NOMO-1 (cell line): Measurements from ENCODE around the gene NELFCD.
"Not testable (repeated sequence)": the region's sequence is repeated elsewhere in the genome, so short reads cannot be mapped to it uniquely, and the experiment has no call there.

Experiments
- DNase-seq, 2 experiments: peaks; one replicate each; lab custom pipeline; 2025; ENCODE audit not compliant: unreplicated experiment in 2 of 2; lab: John Stamatoyannopoulos, UW

NELFCD gene

DNA sequence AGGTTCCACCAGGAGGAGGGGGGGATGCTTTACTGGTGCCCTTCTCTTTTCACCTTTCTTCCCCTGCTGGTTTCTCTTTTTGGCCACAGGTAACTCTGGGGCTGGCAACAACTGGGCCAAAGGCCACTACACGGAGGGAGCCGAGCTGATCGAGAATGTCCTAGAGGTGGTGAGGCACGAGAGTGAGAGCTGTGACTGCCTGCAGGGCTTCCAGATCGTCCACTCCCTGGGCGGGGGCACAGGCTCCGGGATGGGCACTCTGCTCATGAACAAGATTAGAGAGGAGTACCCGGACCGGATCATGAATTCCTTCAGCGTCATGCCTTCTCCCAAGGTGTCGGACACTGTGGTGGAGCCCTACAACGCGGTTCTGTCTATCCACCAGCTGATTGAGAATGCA is 42.6 kb downstream of the NELFCD start:
- DNase-seq = no peak

DNA sequence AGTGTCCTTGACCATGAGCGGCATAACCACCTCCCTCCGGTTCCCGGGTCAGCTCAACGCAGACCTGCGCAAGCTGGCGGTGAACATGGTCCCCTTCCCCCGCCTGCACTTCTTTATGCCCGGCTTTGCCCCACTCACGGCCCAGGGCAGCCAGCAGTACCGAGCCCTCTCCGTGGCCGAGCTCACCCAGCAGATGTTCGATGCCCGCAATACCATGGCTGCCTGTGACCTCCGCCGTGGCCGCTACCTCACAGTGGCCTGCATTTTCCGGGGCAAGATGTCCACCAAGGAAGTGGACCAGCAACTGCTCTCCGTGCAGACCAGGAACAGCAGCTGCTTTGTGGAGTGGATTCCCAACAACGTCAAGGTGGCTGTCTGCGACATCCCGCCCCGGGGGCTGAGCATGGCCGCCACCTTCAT is 43.1 kb downstream of the NELFCD start:
- DNase-seq = no peak

DNA sequence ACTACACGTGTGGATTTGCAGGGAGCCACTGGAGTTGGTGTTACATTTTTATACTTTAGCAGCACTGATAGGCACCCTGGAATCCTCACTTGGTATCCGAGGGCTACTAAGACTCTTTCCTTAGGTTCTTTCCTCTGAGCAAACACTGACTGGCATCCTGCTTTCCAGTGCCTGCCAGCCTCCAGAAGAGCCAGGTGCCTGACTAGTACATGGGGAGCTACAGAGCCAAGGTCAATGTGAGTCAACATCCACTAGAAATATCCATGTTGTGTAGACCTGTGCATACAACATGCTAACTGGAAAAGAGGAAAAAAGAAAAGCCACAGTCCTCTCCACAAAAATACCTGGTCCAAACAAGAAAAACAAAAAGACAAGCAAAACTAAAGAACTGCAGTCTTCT is 44.0 kb downstream of the NELFCD start:
- DNase-seq = no peak

DNA sequence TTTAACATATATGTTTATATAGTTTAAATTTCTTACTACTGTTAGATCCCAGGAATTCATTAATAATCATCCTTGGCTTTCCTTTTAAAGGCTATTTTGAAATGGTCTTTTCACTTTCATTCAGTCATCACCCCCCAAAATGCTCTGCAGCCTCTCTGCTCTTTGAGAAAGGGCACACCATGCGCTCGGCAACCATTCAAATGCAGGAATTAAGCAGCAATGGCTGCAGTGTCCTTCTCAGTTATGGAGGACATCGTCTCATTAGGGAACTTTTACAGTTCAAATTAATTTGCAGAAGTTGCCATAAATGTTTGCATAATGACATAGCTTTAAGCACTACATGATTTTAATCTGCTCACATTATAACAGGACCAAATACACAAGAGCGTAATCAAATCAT is 44.5 kb downstream of the NELFCD start:
- no peak for DNase-seq

DNA sequence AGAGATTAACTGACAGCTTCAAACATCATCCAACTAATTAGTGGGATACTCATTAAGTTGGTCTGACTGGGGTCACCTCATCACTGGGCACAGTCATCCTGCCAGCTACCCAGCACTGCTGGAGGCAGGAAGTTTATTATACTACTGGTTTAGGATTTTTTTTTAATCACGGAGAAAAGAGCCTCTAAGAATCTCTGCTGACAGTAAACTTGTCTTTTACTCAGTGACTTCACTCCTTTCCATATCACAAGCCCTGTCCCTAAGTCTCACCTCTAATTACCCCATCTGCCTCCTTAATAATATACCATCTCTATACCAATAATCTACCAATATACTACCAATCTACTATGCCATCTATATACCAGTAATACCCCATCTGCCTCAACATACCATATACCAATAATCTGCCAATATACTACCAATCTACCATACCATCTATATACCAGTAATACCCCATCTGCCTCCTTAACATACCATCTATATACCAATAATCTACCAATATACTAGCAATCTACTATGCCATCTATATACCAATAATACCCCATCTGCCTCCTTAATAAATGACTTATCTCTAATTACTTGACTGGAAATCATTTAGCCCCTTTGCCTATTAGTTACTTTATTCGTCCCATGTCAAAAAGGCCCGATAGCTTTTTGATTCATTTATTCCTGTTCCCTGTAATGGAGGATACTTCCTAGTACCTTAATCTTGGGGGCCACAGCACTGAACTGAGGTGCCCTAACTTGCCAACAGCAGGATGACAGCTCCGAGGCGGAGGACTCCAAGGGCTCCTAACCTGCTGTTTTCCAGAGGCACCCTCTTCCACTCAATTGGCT is 46.1 kb downstream of the NELFCD start:
- no peak for DNase-seq

DNA sequence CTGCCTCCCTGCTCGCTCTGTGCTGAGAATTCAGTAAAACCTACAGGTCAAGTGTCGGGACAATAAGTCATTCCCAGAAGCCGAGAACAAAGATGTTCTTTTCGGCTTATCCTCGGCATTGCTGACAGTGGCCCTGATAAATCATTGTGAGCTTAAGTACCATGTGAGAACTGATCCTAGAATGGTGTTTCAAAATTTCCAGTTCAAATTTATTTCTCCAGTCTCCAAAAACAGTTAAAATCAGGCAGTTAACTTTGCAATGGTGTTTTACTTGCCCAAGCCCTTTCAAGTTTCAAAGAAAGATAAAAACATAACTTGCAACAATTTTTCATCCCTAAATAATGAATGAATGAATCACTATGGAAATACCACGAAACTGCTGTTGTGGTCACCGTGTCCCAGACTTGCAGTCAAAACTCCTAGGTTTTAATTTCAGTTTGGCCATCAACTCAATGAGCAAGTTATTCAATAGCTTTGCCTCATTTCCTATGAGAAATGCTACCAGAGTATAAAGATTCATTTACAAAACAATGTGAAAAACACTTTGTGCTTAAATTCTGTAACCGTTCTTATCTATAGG is 46.8 kb downstream of the NELFCD start:
- no peak for DNase-seq

DNA sequence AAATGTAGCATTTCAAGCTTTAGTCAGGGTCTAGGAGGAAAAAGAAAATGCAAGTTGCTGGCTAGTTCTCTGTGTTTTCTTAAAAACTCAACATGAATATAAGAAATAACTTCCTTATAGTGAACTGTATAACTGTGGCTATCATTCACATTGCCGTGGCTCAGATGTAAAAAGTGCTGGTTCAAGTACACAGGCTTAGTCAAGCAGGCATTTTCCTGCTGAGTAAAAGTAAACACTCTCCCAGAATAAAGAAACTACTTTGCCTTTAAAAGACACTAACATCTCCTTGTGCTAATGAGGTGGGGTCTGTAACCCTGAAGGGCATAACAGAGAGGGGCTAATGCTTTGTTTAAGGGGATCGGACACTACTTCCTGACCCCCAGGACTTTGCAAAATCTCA is 47.8 kb downstream of the NELFCD start:
- DNase-seq = no peak

DNA sequence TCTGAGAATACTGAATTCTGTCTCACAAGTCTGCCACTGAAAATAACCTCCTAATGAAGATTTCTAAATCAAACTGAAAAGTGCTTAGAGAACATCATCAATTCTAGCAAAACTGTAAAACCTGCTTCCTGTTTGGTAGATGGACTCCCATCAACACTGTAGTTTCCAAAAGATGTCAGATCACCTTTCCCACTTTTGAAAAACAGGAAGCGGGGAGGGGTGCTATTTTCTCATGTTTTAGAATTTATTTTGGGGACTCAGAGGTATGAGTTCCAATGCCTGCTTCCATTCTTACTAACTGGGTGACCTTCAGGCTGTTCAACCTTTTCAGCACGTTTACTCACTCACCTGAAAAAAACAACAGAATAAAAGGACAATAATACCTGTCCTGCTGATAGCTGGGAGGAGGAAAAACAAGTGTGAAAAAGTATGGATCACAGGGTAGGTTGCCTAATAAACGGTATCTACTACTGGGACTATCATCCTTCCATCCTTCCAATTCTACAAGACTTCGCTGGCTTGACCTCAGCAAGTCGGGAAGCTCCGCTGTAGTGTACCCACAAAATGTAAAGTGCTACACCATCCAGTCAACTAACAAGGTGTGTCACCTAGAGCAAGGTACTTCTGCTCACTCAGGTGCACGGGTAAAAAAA is 50.0 kb downstream of the NELFCD start:
- DNase-seq = no peak

DNA sequence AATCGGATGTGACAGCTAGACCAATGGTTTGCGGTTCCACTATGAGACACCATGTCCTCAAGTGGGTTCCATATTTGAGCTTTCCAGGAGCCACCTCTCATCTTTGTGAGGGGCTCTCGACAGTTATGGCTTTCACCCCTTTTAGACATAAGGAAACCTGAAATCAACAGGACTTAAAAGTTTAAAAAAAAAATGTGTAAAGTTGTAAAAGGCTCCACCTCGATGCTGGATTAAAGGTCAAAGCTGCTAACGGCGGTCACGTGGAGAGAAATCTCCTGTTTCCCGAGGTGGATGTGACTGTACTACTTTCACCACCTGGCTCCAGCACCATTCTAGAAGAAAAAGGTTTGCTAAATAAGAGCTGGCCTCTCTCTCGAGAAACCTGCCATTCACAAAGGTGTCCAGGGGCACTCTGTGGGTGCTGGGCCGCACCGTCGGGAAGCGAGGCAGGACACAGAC is 50.5 kb downstream of the NELFCD start:
- no peak for DNase-seq

DNA sequence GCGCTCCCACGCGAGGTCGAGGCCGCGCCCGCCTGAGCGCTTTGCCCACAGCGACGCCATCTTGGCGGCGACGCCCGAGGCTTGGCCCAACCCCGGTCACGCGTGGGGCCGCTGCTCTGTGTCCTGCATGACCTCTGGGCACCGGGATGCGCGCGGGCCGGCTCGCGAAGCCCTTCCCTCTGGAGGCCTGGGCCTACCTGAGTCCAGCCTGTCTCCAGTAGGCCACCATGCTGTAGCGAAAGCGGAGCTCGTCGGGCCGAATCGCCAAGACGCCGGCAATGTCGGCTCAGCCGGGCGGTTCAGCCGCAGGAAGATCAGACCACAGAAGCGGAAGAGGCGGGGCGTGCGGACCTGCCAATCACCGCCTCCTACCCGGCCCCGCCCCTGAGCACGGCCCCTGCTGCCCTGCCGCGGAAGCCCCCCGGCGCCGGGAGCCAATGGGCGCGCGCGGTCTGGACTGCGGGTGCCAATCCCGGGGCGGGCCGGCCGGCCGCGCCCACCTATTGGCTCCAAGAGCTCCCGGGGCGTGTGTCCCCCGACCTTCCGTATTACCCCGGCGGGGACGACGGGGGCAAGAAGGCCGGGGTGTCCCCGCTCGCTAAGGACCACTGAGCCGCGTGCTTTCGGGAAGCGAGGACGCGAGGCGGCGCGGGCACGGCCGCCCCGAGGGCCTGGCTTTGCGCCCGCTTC is 51.1 kb downstream of the NELFCD start, which contains the start of gene ATP5F1E:
Gene ATP5F1E (minus strand): TSS at position 313 of the 690 bp plus-strand sequence. CDS start 84 bp downstream, at position 229.
- DNase-seq = peak; percentile 96 to 99

DNA sequence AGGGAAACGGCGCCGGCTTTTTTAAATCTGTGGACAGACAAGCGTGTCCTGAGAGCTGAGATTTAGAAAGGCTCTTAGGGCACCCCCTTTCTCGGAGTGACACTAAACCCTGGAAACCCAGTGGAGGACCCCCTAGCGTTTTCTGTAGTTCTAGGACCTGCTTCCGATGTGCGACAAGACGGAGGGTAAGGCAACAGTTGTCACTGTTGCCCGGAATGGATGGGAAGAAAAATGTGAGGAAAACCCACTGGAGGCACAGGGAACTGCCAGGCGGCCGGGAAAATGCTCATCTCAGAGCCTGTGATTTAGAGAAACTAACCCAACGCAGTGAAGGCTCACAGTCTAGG is 51.6 kb downstream of the NELFCD start:
- no peak for DNase-seq

DNA sequence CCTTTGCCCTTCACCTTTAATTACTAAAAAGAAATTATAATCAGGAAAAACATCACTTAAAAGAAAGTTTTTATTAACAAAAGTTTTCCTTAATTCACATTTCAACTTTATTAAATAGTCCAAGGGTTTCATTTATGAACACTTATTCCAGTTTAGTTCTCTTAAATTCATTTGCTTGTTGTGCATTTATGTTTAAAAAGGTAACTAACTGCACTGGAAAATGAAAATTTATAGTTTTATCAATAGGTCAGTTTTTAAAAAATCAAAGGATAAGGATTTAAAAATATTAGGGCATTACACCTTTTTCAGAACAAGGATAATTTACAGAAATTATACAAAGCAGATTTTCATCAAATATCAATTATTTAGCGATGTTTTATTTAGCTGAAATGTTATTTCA is 52.0 kb downstream of the NELFCD start:
- no peak for DNase-seq

DNA sequence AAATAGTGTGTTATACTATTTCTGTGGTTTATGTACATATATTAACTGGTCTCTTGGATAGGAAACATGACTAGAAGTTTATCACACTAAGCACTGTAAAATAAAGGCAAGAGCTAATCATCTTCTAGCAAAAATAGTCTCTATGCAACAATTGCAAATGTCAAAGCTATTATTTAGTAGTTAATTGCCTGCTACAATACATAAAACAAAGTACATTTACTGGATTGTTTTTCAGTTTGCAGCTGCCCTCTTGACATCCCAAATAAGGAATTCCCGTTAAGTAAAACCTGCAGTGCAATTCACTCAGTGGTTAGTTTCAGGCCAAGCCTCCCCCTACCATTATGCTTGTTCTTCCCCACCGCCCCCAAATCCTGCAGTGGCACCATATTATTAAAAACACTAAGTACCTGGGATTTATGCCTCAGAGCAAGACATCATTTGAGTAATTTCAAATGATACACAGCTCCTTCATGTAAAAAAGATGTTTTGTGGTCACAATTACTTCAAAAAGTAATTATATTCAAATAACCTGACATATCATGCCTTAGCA is 52.6 kb downstream of the NELFCD start:
- DNase-seq = no peak

DNA sequence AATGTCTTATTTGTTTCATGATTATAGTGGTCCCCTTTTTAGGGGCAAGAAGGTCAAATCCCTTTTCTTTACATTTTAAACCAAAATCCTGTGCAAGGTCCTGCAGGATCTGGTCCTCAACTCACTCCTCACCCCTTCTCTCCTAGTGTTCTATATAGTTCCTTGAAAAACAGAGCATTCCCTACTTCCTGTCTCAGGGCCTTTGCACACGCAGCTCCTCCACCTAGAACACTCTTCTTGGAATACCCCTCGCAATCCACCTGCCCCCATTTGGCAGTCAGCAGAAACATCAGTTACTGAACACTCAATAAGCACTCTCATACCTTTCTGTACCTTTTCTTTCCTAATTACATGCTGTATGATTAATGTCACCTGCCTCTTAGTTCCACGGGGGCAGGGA is 54.3 kb downstream of the NELFCD start:
- no peak for DNase-seq

DNA sequence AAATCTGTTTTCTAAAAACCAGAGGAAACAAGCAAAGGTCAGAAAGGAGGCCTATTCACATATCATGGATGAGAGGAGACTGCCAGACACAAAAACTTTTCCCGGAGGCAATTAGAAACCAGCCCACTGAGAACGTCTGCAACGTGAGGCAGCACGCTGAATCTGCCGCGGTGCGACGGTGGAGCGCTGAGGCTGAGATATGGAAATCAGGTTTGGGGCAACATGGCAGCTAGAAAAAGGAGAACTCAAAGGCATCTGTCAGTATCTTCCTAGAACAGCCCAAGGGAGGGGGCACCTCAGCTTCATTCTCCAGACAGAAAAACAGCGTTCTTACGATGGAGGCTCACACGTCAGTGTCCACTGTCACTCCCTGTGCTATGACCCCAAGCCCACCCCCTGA is 56.3 kb downstream of the NELFCD start:
- no peak for DNase-seq

DNA sequence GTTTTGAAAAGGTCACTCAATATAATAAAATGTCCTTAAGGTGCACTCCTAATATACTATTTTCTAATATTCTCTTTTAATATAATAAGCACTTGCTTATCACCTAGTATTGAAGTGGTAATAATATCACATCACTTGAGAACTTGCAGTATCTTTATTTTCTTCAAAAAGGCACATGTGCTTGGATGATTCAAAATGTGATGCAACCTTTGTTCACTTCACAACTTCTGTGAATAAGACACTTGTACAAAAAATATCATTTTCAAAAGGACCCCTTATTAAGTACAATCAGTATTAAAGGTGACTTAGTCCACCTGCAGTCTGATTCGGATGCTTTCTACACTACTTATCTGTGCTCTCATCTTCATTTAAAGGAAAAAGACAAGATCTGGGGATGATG is 58.2 kb downstream of the NELFCD start:
- no peak for DNase-seq

DNA sequence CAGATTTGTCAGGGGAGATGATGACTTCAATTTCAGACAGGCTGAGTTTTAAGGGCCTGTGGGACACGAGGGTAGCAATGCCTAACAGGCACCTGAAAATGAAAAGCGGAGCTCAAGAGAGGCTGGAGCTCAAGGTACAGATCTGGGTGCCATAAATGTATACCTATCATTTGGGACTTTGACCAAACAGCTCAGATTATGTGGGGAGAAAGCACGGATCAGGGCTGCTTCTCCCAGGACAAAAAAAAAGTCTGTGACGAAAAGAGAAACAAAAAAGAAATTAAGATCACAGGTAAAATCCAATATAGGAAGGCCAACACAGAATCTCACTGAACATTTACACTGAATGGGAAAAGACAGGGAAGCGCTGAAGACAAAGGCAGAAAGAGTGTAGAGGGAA is 59.6 kb downstream of the NELFCD start:
- no peak for DNase-seq

DNA sequence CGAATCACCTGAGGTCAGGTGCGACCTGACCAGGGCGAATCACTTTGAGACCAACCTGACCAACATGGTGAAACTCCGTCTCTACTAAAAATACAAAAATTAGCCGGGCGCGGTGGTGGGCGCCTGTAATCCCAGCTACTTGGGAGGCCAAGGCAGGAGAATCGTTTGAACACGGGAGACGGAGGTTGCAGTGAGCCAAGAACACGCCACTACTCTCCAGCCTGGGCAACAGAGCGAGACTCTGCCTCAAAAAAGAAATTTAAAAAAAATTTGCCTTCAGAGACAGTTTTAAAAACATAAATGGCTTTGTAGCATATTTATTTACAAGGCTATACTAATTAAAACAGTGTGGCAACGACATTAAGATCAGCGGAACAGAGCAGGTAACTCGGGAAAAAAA is 60.4 kb downstream of the NELFCD start:
- not testable (repeated sequence) for DNase-seq

DNA sequence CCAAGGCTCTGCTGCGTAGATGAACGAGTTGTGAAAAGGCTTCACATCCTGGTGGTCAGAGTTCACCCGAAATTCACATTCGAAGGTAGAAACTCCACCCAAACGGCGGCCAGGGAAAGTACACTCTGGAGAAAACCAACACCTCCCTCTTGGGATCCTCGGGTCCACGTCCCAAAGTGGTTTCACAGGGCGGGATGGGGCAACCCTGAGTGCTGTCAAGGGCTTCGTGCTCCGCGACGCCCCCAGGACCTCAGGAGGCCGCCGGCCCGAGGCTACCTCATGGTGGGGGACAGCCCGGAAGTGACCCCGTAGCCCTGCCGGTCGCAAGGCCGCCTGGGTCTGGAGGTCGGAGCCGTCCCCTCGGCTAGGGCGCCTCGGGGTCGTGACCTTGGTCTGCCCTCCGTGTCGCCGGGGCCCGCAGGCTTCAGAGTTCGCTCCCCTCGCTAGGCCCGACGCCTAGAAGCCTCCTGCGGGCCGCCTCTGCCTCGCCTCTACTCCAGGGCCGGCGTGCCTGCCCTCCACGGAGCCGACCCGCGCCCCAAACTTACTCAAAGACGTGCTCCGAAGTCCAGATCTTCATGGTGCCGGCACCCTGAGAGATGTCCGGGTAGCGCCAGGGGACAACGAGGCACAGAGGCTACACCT is 61.2 kb downstream of the NELFCD start, which contains the start of gene PRELID3B:
Gene PRELID3B (minus strand): TSS at position 636 of the 645 bp plus-strand sequence. CDS start 56 bp downstream, at position 580.
- DNase-seq = no peak
